ENCODE measurements around the gene SDS. TPM values are rescaled to one million over a fixed set of nuclear protein-coding genes. Genes with fewer than 3 reads are reported as not detected.

The SDS gene
- total RNA-seq, 1 experiment from 2014 or later = not detected

DNA sequence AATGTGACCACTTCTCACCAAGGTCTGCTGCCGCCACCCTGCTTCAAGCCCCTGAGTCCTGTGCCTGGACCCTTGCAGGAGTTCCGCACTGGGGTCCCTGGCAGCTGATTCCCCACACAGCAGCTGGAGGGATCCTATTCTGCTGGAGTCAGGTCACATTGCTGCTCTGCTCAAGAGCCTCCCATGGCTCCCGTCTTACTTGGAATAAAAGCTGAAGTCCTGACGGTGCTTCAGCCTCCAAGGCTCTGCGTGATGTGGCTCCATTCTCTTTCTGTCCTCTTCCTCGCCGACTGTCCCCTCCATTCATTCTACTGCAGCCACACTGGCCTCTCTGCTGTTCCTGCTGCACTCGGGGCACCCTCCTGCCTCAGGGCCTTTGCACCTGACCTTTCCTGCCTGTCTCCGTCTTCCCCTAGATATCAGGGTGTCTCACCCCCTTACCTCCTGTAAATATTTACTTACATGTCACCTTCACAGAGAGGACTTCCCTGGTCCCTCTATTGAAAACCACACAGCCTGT is 10.9 kb upstream of the SDS start:
- no peak for ATAC-seq

More for the DNA sequence above, 10.9 kb upstream of the SDS start:
- Histone ChIP-seq H3K4me2 (ENCODE audit: low read length) (no peak overlapping the region), H3K9me2 (ENCODE audit: insufficient read depth) (no peaks in the 10 kb centered on the region), H3K9ac (ENCODE audit: low read length) (no peak overlapping the region), H4K20me1 (ENCODE audit: insufficient read depth) (no peaks in the 10 kb centered on the region), H3K36me3 (ENCODE audit: control insufficient read depth in 1 of 2, insufficient read depth in 2 of 2, low read length in 2 of 2) (no peaks in the 10 kb centered on the region), H3K4me3 (replicated peaks in 1 of 2; ENCODE audit: low read depth in 1 of 2, low read length in 2 of 2) (no peak overlapping the region), H3K27ac (ENCODE audit: low read depth, low read length) (no peak overlapping the region), H3K9me3 (ENCODE audit: control insufficient read depth in 1 of 2, insufficient read depth in 1 of 2, low read depth in 1 of 2, low read length in 2 of 2) (no peaks in the 10 kb centered on the region), H3K4me1 (ENCODE audit: control insufficient read depth in 1 of 2, insufficient read depth in 2 of 2, low read length in 2 of 2) (peaks cover 6 to 14% of the 10 kb centered on the region in 2 experiments; a peak in 3 of 4 replicates), H3K27me3 (ENCODE audit: insufficient read depth, low read length) (no peaks in the 10 kb centered on the region), H3K79me2 (ENCODE audit: insufficient read depth, low read length) (no peaks in the 10 kb centered on the region), H2AFZ (ENCODE audit: low read depth, low read length, poor library complexity, severe bottlenecking) (no peak overlapping the region)
- BruUV-seq (replicated peaks) = no TSS peak
- DNase-seq (ENCODE audit: low read depth, low spot score) = no peak
- TF ChIP-seq SIN3A (IDR thresholded peaks at IDR 0.05; ENCODE audit: low read depth) = no peak
- TF ChIP-seq ELF1 (IDR thresholded peaks at IDR 0.05; ENCODE audit: borderline replicate concordance, low read depth) = no peak
- TF ChIP-seq ZNF274 (IDR thresholded peaks at IDR 0.05; ENCODE audit: low read depth, low read length) = no peak
- no peak for TF ChIP-seq YY1 (IDR thresholded peaks at IDR 0.05; ENCODE audit: extremely low read depth, insufficient replicate concordance, low read depth, low read length)
- no peak for TF ChIP-seq TCF7L2 (IDR thresholded peaks at IDR 0.05; ENCODE audit: borderline replicate concordance, extremely low read depth, insufficient read depth, insufficient read length)
- no peak for TF ChIP-seq JUND (IDR thresholded peaks at IDR 0.05)
- TF ChIP-seq CEBPB (IDR thresholded peaks at IDR 0.05; ENCODE audit: low read depth) = no peak
- no peak for TF ChIP-seq SP1 (IDR thresholded peaks at IDR 0.05; ENCODE audit: low read depth)
- no peak for TF ChIP-seq EZH2phosphoT487 (IDR thresholded peaks at IDR 0.05; ENCODE audit: borderline replicate concordance)
- TF ChIP-seq POLR2AphosphoS5 (IDR thresholded peaks at IDR 0.05; ENCODE audit: low read depth, low read length) = no peak
- TF ChIP-seq, protein P1, sequence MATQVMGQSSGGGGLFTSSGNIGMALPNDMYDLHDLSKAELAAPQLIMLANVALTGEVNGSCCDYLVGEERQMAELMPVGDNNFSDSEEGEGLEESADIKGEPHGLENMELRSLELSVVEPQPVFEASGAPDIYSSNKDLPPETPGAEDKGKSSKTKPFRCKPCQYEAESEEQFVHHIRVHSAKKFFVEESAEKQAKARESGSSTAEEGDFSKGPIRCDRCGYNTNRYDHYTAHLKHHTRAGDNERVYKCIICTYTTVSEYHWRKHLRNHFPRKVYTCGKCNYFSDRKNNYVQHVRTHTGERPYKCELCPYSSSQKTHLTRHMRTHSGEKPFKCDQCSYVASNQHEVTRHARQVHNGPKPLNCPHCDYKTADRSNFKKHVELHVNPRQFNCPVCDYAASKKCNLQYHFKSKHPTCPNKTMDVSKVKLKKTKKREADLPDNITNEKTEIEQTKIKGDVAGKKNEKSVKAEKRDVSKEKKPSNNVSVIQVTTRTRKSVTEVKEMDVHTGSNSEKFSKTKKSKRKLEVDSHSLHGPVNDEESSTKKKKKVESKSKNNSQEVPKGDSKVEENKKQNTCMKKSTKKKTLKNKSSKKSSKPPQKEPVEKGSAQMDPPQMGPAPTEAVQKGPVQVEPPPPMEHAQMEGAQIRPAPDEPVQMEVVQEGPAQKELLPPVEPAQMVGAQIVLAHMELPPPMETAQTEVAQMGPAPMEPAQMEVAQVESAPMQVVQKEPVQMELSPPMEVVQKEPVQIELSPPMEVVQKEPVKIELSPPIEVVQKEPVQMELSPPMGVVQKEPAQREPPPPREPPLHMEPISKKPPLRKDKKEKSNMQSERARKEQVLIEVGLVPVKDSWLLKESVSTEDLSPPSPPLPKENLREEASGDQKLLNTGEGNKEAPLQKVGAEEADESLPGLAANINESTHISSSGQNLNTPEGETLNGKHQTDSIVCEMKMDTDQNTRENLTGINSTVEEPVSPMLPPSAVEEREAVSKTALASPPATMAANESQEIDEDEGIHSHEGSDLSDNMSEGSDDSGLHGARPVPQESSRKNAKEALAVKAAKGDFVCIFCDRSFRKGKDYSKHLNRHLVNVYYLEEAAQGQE (IDR thresholded peaks at IDR 0.05; ENCODE audit: low read depth) = no peak
- no peak for TF ChIP-seq EGR1 (IDR thresholded peaks at IDR 0.05; ENCODE audit: low read depth)
- TF ChIP-seq SRF (IDR thresholded peaks at IDR 0.05; ENCODE audit: low read depth) = no peak
- no peak for TF ChIP-seq CBX3 (IDR thresholded peaks at IDR 0.05; ENCODE audit: low read depth)
- TF ChIP-seq, protein P2, sequence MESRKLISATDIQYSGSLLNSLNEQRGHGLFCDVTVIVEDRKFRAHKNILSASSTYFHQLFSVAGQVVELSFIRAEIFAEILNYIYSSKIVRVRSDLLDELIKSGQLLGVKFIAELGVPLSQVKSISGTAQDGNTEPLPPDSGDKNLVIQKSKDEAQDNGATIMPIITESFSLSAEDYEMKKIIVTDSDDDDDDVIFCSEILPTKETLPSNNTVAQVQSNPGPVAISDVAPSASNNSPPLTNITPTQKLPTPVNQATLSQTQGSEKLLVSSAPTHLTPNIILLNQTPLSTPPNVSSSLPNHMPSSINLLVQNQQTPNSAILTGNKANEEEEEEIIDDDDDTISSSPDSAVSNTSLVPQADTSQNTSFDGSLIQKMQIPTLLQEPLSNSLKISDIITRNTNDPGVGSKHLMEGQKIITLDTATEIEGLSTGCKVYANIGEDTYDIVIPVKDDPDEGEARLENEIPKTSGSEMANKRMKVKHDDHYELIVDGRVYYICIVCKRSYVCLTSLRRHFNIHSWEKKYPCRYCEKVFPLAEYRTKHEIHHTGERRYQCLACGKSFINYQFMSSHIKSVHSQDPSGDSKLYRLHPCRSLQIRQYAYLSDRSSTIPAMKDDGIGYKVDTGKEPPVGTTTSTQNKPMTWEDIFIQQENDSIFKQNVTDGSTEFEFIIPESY (IDR thresholded peaks at IDR 0.05; ENCODE audit: extremely low read depth, insufficient replicate concordance, low read length) = no peak
- TF ChIP-seq ZFX (IDR thresholded peaks at IDR 0.05) = no peak
- no peak for TF ChIP-seq MAX (IDR thresholded peaks at IDR 0.05)
- TF ChIP-seq, protein P3, sequence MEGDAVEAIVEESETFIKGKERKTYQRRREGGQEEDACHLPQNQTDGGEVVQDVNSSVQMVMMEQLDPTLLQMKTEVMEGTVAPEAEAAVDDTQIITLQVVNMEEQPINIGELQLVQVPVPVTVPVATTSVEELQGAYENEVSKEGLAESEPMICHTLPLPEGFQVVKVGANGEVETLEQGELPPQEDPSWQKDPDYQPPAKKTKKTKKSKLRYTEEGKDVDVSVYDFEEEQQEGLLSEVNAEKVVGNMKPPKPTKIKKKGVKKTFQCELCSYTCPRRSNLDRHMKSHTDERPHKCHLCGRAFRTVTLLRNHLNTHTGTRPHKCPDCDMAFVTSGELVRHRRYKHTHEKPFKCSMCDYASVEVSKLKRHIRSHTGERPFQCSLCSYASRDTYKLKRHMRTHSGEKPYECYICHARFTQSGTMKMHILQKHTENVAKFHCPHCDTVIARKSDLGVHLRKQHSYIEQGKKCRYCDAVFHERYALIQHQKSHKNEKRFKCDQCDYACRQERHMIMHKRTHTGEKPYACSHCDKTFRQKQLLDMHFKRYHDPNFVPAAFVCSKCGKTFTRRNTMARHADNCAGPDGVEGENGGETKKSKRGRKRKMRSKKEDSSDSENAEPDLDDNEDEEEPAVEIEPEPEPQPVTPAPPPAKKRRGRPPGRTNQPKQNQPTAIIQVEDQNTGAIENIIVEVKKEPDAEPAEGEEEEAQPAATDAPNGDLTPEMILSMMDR (IDR thresholded peaks at IDR 0.05 in 2 of 3, conservative IDR thresholded peaks at IDR 0.05 in 1 of 3; ENCODE audit: borderline replicate concordance in 1 of 3, insufficient read depth in 1 of 3, low read depth in 2 of 3, low read length in 2 of 3) = no peak
- intact Hi-C loops (cut with micrococcal nuclease) = no loop called here
- ChIA-PET RAD21 (ENCODE audit: low non-redundant PET in 1 of 2, low total read pairs in 2 of 2, uncharacterized antibody in 2 of 2, unreplicated experiment in 2 of 2) (no interaction called here), CTCF (interaction anchor here (1.7 kb wide), 1 partner anchor 11 kb away, joined by 6 read pairs; no protein-coding TSS in a partner anchor), POLR2A (no interaction called here)

Data from HCT116 (cell line).